Cerebellar cortex (tissue), 1 donor: Measurements from ENCODE around the gene OXLD1.

ENCODE experiments used
- DNase-seq: peaks from one replicate; pipeline ENCODE4 v3.0.0-alpha.2; 2015; ENCODE audit warnings: low spot score

The OXLD1 gene

GRCh38 chr17:81702934-81703746 lies 36.7 kb upstream of the OXLD1 start, which contains the start of gene MRPL12:
Gene MRPL12, plus strand, starts transcription at chr17:81703367. Its CDS starts 135 bp downstream, at chr17:81703502.
- DNase-seq: peak; percentile 94

GRCh38 chr17:81701288-81702071 lies 35.1 kb upstream of the OXLD1 start:
- no peak for DNase-seq

GRCh38 chr17:81700353-81701287 lies 34.2 kb upstream of the OXLD1 start:
- DNase-seq: no peak

GRCh38 chr17:81697261-81698044 lies 31.0 kb upstream of the OXLD1 start:
- no peak for DNase-seq

- DNase-seq: no peak
These were observed 30.0 kb upstream of the OXLD1 start for GRCh38 chr17:81696218-81696941.

GRCh38 chr17:81695801-81696200 lies 29.4 kb upstream of the OXLD1 start:
- no peak for DNase-seq

- DNase-seq: no peak
These were observed 28.8 kb upstream of the OXLD1 start for GRCh38 chr17:81695211-81695610.

- no peak for DNase-seq
These were observed 28.4 kb upstream of the OXLD1 start for GRCh38 chr17:81694810-81695209.

GRCh38 chr17:81693509-81694210 lies 27.3 kb upstream of the OXLD1 start:
- DNase-seq: no peak

GRCh38 chr17:81691608-81692007 lies 25.2 kb upstream of the OXLD1 start:
- no peak for DNase-seq

- no peak for DNase-seq
These were observed 24.8 kb upstream of the OXLD1 start for GRCh38 chr17:81691196-81691595.

GRCh38 chr17:81690549-81690948 lies 24.1 kb upstream of the OXLD1 start:
- no peak for DNase-seq

- no peak for DNase-seq
These were observed 23.7 kb upstream of the OXLD1 start for GRCh38 chr17:81690066-81690465.

- no peak for DNase-seq
These were observed 22.2 kb upstream of the OXLD1 start for GRCh38 chr17:81688616-81689015.

GRCh38 chr17:81687770-81688541 lies 21.6 kb upstream of the OXLD1 start:
- no peak for DNase-seq

GRCh38 chr17:81686614-81687013 lies 20.2 kb upstream of the OXLD1 start:
- DNase-seq: no peak

- no peak for DNase-seq
These were observed 18.7 kb upstream of the OXLD1 start for GRCh38 chr17:81685108-81685507.

GRCh38 chr17:81684442-81684911 lies 18.1 kb upstream of the OXLD1 start:
- no peak for DNase-seq
